Islet precursor cell (in vitro differentiated cells): ENCODE data around the gene PITX2.
"Not testable (repeated sequence)": the region's sequence is repeated elsewhere in the genome, so short reads cannot be mapped to it uniquely, and the experiment has no call there.

ENCODE experiments used
- DNase-seq: peaks from one replicate; pipeline ENCODE4 v3.0.0-alpha.2; 2018

PITX2 gene

GRCh38 chr4:110610940-110611831, 11.7 kb downstream of the PITX2 start:
- DNase-seq, result no peak

GRCh38 chr4:110610620-110610939, 12.3 kb downstream of the PITX2 start:
- no peak for DNase-seq

- peak; percentile 64 for DNase-seq
Observed at GRCh38 chr4:110609044-110609750, 13.7 kb downstream of the PITX2 start.

DNA sequence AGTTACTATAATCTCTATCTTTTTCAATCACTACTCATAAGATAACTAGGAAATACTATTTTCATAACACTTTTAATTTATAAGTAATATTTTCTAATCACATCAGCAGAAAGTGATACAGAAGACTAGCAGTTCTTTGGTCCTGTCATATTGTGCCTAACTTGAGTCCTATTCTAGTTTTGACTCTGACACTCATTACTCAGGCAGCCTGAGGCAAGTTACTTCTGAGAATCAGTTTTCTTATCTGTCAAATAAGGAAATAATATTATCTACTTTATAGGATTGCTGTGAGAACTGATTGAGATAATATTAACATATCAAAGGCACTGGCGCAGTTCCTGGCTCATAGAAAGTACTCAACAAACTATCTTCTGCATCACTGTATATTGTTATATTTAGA, 17.8 kb downstream of the PITX2 start:
- no peak for DNase-seq

DNA sequence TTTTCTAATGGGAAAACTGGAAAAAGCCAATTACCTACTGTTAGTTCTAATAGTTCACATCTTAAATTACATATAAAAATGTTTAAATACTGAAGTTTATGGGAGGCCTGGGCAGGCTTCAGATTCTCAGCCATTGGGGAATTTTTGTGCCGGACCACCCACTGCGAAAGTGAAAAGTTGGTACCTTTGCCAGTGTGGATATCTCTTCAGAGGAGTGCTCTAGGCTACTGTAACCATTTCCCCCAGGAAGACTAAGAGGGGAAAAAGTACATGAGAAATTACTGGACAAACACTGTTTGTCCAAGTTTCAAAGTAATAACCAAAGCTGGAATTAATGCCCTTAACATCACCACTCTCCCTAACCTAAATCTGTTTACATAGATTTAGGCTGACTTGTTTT, 20.8 kb downstream of the PITX2 start:
- DNase-seq, result no peak

DNA sequence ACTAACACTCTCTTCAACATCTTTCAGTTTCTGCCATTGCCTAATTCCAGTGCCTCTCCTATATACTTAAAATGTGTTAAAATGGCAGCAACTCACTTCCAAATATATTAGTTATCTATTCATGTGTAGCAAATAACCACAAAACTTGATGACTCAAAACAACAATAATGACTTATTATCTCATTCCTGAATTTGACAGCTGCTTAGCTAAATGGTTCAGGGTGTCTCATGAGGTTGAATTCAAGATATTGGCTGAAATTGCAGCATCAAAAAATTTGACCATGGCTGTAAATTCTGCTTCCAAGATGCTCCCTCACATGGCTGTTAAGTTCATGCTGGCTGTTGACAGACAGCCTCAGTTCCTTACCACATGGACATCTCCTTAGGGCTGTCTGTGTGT, 25.3 kb downstream of the PITX2 start:
- DNase-seq, result no peak

- no peak for DNase-seq
Observed at GRCh38 chr4:110596431-110596830, 26.4 kb downstream of the PITX2 start.

DNA sequence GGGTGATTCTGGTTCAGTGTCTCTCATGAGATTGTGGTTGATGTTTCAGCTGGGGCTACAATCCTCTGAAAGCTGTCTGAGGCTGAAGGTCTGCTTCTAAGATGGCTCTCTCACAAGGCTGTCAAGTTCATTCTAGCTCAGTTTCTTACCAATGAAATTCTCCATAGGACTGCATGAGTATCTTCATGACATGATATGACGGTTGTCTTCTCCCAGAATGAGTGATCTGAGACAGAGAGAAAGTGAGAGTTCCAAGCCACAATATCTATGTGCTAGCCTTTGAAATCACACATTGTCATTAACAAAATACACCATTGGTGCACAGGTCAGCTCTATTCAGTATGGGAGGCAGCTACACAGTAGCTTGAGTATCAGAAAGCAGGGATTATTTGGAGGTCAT, 27.3 kb downstream of the PITX2 start:
- no peak for DNase-seq

- no peak for DNase-seq
Observed at GRCh38 chr4:110589297-110589696, 33.6 kb downstream of the PITX2 start.

DNA sequence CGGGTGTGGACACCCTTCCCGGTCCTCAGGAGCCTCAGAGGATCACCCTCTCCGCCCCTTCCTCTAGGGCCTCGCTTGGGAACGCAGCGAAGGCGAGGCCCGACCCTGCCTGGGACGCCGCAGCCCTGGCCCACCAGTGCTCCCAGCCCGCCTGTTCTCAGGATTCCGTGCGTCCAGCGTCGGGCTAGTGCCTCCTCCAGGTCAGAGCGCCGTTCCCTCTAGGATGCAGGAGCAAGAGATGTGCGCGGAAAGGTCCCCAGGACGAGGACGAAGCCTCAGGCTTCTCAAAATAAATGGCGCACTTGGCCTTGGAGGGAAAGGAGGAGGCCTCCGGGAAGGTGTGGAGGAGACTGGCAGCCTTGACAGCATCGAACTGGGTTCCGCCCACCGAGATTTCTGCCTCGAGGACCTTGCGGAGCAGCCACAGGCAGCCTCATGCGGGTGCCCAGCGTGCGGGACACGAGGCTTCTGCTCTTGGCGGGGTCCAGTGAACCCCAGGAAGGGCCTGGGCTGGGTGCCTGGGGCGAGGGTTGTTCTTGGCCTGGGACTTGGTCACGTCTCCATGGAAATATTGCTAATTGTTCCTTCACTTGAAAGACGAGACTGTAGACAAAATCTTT, 35.1 kb downstream of the PITX2 start:
- no peak for DNase-seq

GRCh38 chr4:110586131-110586850, 36.6 kb downstream of the PITX2 start:
- DNase-seq, result no peak

DNA sequence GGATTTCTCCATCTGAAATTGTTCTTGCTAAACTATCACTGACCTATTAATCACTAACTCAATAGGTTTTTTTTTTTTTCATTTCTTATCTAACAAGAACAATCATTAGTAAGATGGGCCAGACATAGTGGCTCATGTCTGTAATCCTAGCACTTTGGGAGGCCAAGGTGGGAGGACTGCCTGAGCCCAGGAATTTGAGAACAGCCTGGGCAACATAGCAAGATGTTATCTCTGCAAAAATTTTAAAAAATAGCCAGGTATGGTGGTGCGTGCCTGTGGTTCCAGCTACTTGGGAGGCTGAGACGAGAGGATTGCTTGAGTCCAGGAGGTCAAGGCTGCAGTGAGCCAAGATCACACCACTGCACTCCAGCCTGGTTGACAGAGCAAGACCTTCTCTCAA, 46.2 kb downstream of the PITX2 start:
- not testable (repeated sequence) for DNase-seq
